Measurements from ENCODE around the gene FADS3. TPM values are rescaled to one million over a fixed set of nuclear protein-coding genes. Genes with fewer than 3 reads are reported as not detected.
A peak's percentile ranks its signal among the peaks of the same experiment; 100 is the strongest.

Gene FADS3
- total RNA-seq, 1 donor from 2014 or later: 255 TPM

GRCh38 chr11:61896665-61897386 lies 5.5 kb upstream of the FADS3 start:
- H3K27ac Mint-ChIP-seq (ENCODE audit: unreplicated experiment): no peak overlapping the region
- no peaks in the 10 kb centered on the region for H3K36me3 Mint-ChIP-seq (ENCODE audit: low read depth)
- no peak overlapping the region for H3K4me3 Mint-ChIP-seq (ENCODE audit: unreplicated experiment)
- no peak for TF ChIP-seq CTCF (IDR thresholded peaks at IDR 0.05)
- no peak for DNase-seq (ENCODE audit: low spot score)
- no peaks in the 10 kb centered on the region for H3K27me3 Mint-ChIP-seq (ENCODE audit: low read depth)
- H3K9me3 Mint-ChIP-seq (ENCODE audit: low read depth): no peaks in the 10 kb centered on the region
- H3K4me1 Mint-ChIP-seq (ENCODE audit: low read depth): peaks cover 19% of the 10 kb centered on the region

GRCh38 chr11:61895718-61896059 lies 4.3 kb upstream of the FADS3 start:
- no peak for DNase-seq (ENCODE audit: low spot score)
- Mint-ChIP-seq H3K4me3 (ENCODE audit: unreplicated experiment) (no peak overlapping the region), H3K36me3 (ENCODE audit: low read depth) (no peaks in the 10 kb centered on the region), H3K27ac (ENCODE audit: unreplicated experiment) (no peak overlapping the region), H3K4me1 (ENCODE audit: low read depth) (peaks cover 19% of the 10 kb centered on the region), H3K27me3 (ENCODE audit: low read depth) (no peaks in the 10 kb centered on the region), H3K9me3 (ENCODE audit: low read depth) (no peaks in the 10 kb centered on the region)
- no peak for TF ChIP-seq CTCF (IDR thresholded peaks at IDR 0.05)

DNA sequence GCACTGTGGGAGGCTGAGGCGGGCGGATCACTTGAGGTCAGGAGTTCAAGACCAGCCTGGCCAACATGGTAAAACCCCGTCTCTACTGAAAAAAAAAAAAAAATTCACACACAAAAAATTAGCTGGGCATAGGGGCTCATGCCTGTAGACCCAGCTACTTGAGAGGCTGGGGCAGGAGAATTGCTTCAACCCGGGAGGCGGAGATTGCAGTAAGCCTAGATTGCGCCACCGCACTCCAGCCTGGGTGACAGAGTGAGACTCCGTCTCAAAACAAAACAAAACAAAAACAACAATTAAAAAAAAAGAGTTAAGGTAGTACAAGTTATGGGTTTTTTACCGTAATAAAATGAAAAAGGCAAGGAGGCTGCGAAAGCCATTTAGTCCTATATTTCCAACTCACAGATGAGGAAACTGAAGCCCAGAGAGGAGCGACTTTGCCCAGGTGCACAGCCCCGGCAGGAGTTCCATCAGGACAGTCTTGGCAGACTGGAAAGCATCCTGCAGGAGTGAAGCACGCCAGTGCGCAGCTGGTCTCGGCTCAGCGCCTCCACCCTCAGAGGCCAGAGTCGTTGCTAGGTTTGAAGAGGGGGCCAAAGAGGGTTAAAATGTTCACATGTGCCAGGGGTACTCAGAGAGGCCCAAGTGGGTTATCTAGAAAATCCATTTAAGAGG lies 3.8 kb upstream of the FADS3 start:
- Mint-ChIP-seq H3K4me3 (ENCODE audit: unreplicated experiment) (no peak overlapping the region), H3K9me3 (ENCODE audit: low read depth) (no peaks in the 10 kb centered on the region), H3K4me1 (ENCODE audit: low read depth) (peaks cover 20% of the 10 kb centered on the region), H3K36me3 (ENCODE audit: low read depth) (no peaks in the 10 kb centered on the region), H3K27ac (ENCODE audit: unreplicated experiment) (no peak overlapping the region), H3K27me3 (ENCODE audit: low read depth) (no peaks in the 10 kb centered on the region)
- TF ChIP-seq CTCF (IDR thresholded peaks at IDR 0.05): no peak
- no peak for DNase-seq (ENCODE audit: low spot score)

DNA sequence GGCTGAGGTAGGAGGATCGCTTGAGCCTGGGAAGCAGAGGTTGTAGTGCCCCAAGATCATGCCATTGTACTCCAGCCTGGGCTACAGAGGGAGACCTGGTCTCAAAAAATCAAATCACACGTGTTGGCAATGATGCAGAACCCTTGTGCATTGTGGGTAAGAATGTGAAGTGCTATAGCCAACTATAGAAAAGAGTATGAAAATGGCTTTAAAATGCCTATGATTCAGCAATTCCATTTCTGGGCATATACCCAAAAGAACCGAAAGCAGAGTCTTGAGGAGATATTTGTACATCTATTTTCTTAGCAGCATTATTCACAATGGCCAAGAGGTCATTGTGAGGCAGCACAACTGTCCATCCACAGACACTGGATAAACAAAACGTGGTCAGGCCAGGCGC lies 2.6 kb upstream of the FADS3 start:
- Mint-ChIP-seq H3K36me3 (ENCODE audit: low read depth) (no peaks in the 10 kb centered on the region), H3K4me3 (ENCODE audit: unreplicated experiment) (no peak overlapping the region), H3K27ac (ENCODE audit: unreplicated experiment) (peak overlapping the region; percentile 93), H3K27me3 (ENCODE audit: low read depth) (no peaks in the 10 kb centered on the region), H3K4me1 (ENCODE audit: low read depth) (peaks cover 27% of the 10 kb centered on the region), H3K9me3 (ENCODE audit: low read depth) (no peaks in the 10 kb centered on the region)
- DNase-seq (ENCODE audit: low spot score): no peak
- no peak for TF ChIP-seq CTCF (IDR thresholded peaks at IDR 0.05)

GRCh38 chr11:61892085-61892370 lies 683 bp upstream of the FADS3 start:
- peak; percentile 5 for TF ChIP-seq CTCF (IDR thresholded peaks at IDR 0.05)
- H3K4me3 Mint-ChIP-seq (ENCODE audit: unreplicated experiment): no peak overlapping the region

More at GRCh38 chr11:61892085-61892370, 683 bp upstream of the FADS3 start:
- Mint-ChIP-seq H3K27me3 (ENCODE audit: low read depth) (no peaks in the 10 kb centered on the region), H3K27ac (ENCODE audit: unreplicated experiment) (peak overlapping the region; percentile 68), H3K9me3 (ENCODE audit: low read depth) (no peaks in the 10 kb centered on the region), H3K4me1 (ENCODE audit: low read depth) (peaks cover 47% of the 10 kb centered on the region), H3K36me3 (ENCODE audit: low read depth) (peaks cover 5% of the 10 kb centered on the region)
- no peak for DNase-seq (ENCODE audit: low spot score)

Measured in chondrocyte (in vitro differentiated cells).